ENCODE data around the gene FAM72D.
A peak's percentile ranks its signal among the peaks of the same experiment; 100 is the strongest.
"Not testable (repeated sequence)": the region's sequence is repeated elsewhere in the genome, so short reads cannot be mapped to it uniquely, and the experiment has no call there.

The FAM72D gene

DNA sequence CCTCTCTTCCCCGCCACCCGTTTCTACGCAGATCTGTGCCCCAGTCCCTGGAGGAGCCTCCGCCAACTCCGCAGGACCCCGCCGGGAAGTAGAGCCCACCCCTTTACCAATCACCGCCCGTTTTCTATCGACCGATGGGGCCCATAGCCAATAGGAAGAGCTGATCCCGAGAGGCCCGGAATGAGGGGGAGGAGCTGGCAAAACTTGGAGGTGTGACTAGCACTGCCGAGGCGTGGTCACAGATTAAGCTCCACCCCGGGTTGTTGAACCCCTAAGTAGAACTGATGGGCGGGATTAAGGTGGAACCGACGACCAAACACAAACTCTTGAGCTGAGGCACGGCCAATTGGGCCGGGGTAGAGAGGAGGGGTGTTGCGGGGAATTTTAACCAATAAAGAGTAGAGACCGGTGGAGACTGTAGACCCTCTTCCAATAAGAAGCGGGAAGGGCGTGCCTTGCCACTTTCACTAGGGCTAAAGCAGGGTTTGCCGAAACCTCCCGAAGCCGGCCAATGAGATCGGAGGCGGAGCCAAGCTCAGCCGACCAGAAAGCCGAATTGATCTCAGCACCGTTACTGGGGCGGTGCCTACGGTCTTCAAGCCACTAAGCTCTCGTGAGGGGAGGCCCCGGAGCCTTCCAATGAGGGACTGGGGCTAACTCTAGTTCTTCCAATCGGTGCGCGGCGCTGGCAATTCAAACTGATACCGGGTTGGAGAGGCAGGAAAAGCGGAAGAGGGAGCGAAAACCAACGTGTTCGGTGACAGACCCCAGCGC lies at the start of gene FAM72D, which contains the start of gene SRGAP2B:
Gene FAM72D, plus strand, starts transcription at position 691 of the 774 bp plus-strand sequence. CDS start 874 bp downstream, outside the sequence.
Gene SRGAP2B, minus strand, starts transcription at position 45 of the 774 bp plus-strand sequence. CDS start 2,427 bp downstream, outside the sequence.
- not testable (repeated sequence) for H3K4me1 Mint-ChIP-seq, H3K9me3 Mint-ChIP-seq, H3K36me3 Mint-ChIP-seq, H3K27me3 Mint-ChIP-seq
- Mint-ChIP-seq H3K4me3 (peak within 1 kb of the TSS; percentile 68), H3K27ac (peak within 1 kb of the TSS; percentile 61)
- peak; percentile 93 for ATAC-seq

DNA sequence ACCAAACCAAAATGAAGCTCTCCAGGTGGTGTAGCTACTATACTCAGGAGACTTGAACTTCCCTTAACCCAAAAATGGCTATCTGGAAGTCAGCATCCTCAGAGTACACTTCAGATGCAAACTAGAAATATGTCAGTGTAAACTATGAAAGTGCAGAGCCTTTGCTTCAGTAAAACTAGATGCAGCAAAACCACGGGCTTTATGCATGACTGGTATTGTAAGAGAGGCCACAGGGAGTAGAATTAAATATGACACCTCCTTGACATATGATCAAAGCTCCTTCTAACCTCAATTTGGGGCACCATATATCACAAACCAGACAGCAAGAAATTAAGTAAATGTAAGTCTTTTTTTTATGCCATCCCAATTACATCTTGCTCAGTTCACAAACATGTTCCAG lies 48.2 kb upstream of the FAM72D start:
- H3K27ac Mint-ChIP-seq, H3K27me3 Mint-ChIP-seq, H3K4me3 Mint-ChIP-seq, H3K36me3 Mint-ChIP-seq, H3K4me1 Mint-ChIP-seq, H3K9me3 Mint-ChIP-seq: not testable (repeated sequence)
- ATAC-seq: peak; percentile 88

DNA sequence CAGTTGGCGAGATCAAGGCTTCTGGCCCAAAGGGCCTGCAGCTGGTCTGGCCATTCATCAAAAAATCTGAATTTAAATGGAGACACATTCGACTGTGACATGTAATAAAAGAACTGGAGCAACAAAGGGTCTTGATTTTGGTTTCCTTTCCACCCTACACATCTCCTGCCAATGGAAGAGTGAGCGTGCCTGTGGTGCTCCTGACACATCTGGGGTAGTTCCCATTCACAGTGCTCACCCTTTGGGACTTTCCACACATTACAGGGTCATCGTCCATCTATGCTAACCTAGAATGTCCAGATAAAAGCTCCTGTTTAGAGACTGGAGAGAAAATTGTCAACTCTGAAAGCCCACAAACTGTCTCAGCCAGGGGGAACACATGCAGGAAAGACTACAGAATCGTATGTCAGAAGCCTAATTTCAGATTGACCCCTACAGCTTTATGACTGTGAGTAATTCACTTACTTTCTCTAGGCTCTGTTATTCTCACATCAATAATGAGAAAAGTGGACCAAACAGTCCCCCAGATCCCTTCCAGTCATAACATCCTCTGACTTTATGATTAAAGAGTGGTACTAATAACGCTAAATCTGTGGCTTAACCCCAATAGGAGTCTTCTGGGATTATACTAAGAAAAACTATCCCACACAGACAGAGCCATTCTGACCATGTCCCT lies 47.5 kb upstream of the FAM72D start:
- not testable (repeated sequence) for H3K27ac Mint-ChIP-seq, H3K36me3 Mint-ChIP-seq, H3K4me3 Mint-ChIP-seq, H3K27me3 Mint-ChIP-seq, H3K4me1 Mint-ChIP-seq, H3K9me3 Mint-ChIP-seq
- peak; percentile 69 for ATAC-seq

DNA sequence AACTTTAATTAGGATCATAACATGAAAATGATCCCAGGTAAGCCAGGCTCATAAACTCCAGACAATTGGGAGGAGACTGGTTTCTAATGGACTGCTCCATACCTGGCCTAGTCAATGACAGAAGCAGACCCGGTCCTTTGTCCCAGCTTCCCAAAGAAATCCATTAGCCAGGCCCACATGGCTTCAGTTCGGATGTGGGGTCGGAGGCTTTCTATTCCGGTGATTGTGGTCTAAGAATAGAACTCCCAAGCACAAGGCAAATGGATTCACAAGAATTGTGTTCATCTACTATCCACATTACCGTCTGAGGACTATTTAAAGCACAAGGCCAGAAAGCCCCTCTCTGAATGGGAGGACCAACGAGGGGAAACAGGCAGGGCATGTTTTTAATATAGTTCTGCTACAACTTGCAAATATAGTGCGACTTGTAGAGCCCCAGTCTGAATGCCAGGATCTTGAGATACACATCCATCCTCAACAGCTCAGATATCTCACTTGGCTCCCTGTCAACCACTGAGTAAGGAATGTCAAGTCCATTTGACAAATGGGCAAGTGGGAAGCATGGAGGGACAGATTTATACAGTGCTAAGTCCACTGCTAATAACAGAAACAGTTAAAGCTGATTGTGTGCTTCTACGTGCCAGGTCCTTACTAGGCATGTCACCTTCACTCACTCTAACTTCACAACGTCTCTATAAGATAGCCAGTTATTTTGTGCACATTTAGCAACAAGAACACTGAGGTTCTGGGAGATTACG lies 43.6 kb upstream of the FAM72D start:
- ATAC-seq, H3K4me3 Mint-ChIP-seq, H3K27ac Mint-ChIP-seq, H3K9me3 Mint-ChIP-seq, H3K27me3 Mint-ChIP-seq, H3K4me1 Mint-ChIP-seq, H3K36me3 Mint-ChIP-seq: not testable (repeated sequence)

DNA sequence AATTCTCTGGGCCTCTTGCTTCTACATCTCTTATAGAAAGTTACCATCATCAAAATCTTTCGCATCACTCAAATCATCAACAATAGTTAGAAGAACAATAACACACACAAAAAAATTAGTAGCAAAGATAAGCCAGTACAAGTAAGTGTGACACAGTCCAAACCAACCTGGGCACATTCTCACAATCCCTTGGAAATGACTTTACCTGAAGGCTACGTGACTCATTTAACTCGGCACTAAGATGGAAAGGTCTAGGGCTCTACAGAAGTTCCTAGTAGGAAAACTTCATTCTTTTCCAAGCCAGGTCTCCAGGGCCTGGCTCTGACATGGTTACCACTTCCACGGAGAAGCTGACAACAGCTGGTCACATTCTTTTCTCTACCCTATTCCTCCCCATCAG lies 42.3 kb upstream of the FAM72D start:
- H3K27ac Mint-ChIP-seq, H3K9me3 Mint-ChIP-seq, H3K27me3 Mint-ChIP-seq: not testable (repeated sequence)

DNA sequence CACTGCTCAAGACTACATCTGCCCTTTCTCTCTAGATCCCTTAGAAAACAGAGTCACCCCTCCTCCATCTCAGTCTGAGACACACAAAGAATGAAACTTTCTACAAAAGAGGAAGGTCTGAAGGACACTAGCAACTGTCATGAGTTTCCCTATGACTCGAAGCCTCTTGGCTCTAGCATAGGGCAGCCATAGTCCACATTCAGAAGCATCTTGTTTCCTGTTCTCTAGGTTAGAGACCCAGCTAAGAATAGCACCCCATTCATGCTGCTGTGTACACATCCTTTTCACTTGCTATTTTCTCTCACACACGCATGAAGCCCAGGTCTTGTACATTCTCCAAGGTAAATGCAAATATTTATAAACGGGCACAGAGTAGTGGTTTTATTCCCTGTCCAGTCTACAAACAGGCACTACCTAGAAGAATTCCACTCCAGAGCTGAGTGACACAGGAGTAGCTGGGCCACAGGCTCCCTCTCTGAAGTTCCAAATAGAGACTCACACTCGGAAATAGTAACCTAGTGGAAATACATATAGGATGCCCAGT lies 40.5 kb upstream of the FAM72D start:
- ATAC-seq: peak; percentile 99

More for the DNA sequence above, 42.3 kb upstream of the FAM72D start:
- ATAC-seq, H3K36me3 Mint-ChIP-seq, H3K4me1 Mint-ChIP-seq, H3K4me3 Mint-ChIP-seq: not testable (repeated sequence)

DNA sequence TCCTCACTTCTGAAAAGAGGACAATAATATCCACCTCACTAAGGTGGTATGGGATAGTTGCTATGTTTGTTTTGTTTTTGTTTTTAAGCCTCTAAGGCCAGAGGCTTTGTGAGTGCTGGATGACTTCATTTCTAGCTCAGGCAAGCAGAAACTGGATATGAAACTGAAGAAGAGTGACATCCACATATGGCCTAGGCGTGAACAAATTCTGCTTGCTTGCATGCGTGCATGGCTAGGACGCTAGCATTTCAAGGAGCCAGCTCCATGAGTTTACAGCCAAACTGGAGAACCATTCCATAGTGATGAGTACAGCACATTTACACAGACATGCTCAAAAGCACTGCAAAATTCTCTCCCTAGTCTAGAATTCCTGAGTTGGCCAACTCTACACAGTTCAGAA lies 37.6 kb upstream of the FAM72D start:
- H3K27ac Mint-ChIP-seq, H3K4me1 Mint-ChIP-seq, H3K4me3 Mint-ChIP-seq, H3K27me3 Mint-ChIP-seq, H3K36me3 Mint-ChIP-seq, H3K9me3 Mint-ChIP-seq: not testable (repeated sequence)
- ATAC-seq: peak; percentile 77

More for the DNA sequence above, 40.5 kb upstream of the FAM72D start:
- not testable (repeated sequence) for H3K27ac Mint-ChIP-seq, H3K27me3 Mint-ChIP-seq, H3K4me3 Mint-ChIP-seq, H3K9me3 Mint-ChIP-seq, H3K36me3 Mint-ChIP-seq, H3K4me1 Mint-ChIP-seq

DNA sequence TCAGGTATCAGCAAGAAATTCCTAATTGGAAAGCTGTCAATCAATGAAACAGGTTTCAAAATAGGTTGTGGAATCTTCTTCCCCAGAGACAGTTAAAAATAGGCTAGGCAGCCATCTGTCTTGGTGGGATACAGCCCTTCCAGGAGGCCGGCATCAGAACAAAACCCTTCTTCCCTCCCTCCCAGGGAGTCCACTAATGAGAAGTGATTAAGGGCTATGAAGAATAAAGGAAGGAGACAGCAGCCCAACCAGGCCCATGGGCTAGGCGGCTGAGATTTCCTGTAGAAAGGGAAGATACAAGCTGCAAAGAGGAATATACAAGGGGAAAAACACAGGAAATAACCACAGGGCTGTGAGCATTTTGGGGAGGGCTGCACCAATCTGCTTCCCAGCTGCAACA lies 32.5 kb upstream of the FAM72D start:
- H3K27me3 Mint-ChIP-seq, ATAC-seq, H3K27ac Mint-ChIP-seq, H3K36me3 Mint-ChIP-seq, H3K4me3 Mint-ChIP-seq, H3K9me3 Mint-ChIP-seq, H3K4me1 Mint-ChIP-seq: not testable (repeated sequence)

DNA sequence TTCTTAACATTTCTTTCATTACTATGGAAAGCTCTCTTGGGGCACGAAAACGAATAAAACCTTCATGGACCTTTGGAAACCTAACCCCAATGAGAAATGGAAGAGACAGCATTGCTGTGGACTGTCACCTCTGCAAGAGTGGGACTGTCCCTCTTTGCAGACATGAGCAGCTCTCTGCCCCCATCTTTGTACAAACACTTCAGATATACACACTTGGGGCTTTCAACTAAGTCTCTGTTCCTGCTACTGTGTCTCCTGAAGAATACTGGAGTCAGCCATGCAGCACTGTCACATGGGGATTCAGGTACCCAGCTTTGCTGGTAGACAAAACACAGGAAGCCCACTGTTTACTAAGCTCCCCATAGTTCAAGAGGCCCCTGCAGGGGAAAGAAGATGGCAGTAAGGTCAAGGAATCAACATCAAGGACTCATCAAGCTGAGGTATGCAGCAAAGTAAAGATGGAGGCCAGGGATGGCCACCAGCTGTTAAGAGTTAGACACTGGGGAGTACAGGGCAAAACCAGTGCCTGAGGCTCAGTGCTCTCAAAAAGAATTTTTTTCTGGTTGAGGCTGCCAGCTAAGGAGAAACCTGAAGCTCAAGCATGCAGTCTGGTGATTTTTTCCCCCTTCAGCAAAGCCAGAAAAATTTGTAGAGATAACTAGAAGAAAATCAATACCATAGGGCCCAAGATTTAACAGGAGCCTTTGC lies 31.7 kb upstream of the FAM72D start:
- H3K9me3 Mint-ChIP-seq, H3K4me1 Mint-ChIP-seq, H3K4me3 Mint-ChIP-seq, H3K27ac Mint-ChIP-seq, H3K27me3 Mint-ChIP-seq, H3K36me3 Mint-ChIP-seq: not testable (repeated sequence)
- ATAC-seq: peak; percentile 88

DNA sequence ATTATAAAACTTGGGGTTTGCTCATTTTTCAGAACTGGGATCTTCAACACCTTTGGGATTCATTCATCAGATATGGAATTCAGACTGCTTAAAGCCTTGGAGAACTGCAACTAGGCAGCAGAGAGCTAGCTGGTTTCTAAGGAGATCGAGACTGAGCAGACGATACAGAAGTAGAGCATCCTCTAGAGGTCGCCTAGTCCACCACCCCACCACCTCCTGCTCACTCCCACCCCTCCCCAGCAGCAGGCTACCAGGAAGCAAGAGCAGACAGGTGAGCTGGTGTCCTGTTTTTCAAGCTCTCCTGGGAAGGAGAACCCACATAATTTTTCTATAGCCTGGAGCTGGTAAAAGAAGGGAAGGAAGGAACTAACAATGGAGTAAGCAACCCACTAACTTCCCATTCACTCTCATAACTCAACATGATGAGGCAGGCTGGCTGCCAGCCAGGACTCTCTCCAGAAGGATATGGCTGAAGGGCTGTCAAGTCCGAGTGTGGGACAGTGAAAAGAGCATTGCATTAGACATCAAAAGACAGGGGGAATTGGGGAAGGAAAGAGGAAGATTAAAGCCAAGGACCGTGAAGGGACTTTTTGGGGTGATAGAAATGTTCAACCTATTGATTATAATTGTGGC lies 30.5 kb upstream of the FAM72D start:
- H3K27me3 Mint-ChIP-seq, H3K4me1 Mint-ChIP-seq, H3K4me3 Mint-ChIP-seq, H3K9me3 Mint-ChIP-seq, H3K27ac Mint-ChIP-seq, H3K36me3 Mint-ChIP-seq: not testable (repeated sequence)
- peak; percentile 79 for ATAC-seq

DNA sequence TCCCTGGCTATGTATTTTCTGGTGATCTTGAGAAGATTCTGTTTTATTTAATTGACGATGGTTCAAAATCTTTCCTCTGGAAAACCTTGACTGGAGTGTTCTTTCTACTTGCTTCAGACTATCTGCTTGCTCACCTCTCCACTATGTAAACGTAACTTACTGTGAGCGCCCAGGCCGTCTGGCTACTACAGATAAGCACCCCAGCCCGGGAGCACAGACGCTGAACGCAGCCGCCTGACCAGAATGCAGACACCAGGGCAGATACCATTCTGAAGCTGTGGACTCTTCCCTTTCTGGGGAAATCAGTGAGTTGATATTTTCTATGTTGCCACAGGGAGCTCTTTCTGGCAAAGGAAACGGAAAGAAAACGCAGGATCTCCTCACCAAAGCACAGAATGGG lies 29.3 kb upstream of the FAM72D start:
- not testable (repeated sequence) for H3K4me1 Mint-ChIP-seq, H3K9me3 Mint-ChIP-seq, H3K36me3 Mint-ChIP-seq, H3K27ac Mint-ChIP-seq, H3K27me3 Mint-ChIP-seq, H3K4me3 Mint-ChIP-seq, ATAC-seq

DNA sequence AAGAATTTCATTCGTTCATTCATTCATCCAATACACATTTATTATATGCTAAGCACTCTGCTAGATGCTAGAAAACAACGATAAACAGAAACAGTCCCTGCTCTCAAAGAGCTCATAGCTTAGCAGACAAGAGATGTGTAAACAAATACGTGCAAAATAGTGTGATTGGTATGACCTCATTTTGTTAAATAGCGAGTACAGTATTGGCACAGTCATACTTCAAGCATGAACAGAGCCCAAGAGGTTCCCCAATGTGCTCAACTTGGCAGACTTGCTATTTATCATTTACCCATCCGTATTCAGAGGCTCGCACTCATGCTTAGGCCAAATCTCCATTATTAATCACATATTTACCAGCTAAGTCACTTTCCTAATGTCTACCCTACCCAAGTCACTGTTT lies 24.2 kb upstream of the FAM72D start:
- not testable (repeated sequence) for H3K27me3 Mint-ChIP-seq, ATAC-seq, H3K4me3 Mint-ChIP-seq, H3K27ac Mint-ChIP-seq, H3K36me3 Mint-ChIP-seq, H3K9me3 Mint-ChIP-seq, H3K4me1 Mint-ChIP-seq

DNA sequence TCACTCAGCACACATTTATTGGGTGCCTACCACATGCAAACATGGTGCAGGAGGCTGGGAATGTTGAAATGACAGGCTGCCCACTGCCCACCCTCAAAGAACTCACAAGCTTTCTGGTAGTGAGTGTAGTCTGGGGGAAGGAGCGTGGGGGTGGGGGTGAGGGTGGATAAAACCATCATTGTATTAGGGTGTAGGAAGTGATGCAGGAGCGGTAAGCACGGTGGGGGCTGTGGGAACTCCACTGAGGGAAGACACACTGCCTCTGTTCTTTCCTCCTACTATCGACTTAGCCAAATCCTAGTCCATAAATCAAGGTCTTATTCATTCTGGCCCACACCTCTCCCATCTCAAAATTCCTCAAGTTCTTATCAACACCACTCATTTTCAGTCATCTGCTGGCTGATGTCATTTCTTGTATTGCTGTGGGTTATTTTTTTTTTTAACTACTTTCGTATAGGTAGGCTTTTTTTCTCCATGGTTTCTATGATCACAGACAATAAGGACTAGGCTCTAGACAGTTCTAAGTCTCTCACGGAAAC lies 21.7 kb upstream of the FAM72D start:
- H3K27ac Mint-ChIP-seq, H3K36me3 Mint-ChIP-seq, H3K4me1 Mint-ChIP-seq, H3K27me3 Mint-ChIP-seq, ATAC-seq, H3K4me3 Mint-ChIP-seq, H3K9me3 Mint-ChIP-seq: not testable (repeated sequence)

DNA sequence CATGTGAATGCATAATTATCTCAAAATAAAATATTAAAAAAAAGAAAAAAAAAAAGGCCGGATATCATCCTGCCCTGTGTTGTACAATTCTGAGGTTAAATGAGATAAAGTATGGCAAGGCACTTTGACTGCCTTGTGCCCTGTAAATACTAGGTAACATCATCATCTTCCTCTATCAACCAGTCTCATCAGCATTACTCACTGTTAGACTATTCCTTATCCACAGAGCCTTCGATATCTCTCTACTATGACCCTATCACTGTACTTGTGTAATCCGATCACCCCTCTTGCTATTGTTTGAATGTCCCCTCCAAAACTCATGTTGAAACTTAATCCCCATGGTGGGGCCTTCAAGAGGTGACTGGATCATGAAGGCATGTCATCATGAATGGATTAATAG lies 18.9 kb upstream of the FAM72D start:
- H3K9me3 Mint-ChIP-seq, H3K27me3 Mint-ChIP-seq, ATAC-seq, H3K27ac Mint-ChIP-seq, H3K4me3 Mint-ChIP-seq, H3K4me1 Mint-ChIP-seq, H3K36me3 Mint-ChIP-seq: not testable (repeated sequence)

Measured in stimulated activated memory B cell treated with anti-CD40 and anti-IgM and Interleukin-4, amounts not matched to agents 10 μg/mL and 1 μg/mL and 100 μg/mL, for 72 hours (primary cell).